ENCODE measurements around the gene ITGAV. TPM values are rescaled to one million over a fixed set of nuclear protein-coding genes. Genes with fewer than 3 reads are reported as not detected.

ITGAV gene
- 30.8 and 37.2 TPM in 2 replicates for total RNA-seq

DNA sequence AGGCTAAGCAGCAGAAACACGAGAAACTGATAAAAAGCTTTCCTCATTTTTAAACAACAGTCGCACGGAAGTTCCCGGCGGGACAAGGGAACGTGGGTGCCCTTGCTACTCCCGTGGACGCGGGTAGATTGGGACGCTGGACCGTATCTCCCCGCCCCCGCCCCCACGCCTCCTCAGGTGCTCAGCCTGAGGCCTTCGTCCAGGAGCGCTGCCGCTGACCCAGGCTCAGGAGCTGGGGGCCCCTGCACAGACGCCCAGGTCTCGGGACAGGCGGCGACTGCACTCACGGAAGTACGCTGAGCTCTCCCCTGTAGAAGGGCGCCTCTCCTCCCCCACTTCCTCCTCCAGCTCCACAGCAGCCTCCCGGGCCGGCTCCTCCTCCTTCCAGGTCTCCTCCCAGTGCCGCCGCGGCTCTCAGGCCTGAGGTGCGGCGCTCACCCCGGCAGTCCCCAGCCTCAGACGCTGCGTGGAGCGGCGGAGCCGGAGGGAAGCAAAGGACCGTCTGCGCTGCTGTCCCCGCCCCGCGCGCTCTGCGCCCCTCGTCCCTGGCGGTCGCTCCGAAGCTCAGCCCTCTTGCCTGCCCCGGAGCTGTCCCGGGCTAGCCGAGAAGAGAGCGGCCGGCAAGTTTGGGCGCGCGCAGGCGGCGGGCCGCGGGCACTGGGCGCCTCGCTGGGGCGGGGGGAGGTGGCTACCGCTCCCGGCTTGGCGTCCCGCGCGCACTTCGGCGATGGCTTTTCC lies at the start of gene ITGAV:
Gene ITGAV (plus strand): TSS at position 445 of the 738 bp plus-strand sequence. CDS start 283 bp downstream, at position 728.

Other genes with a start within 250 kb of the ITGAV start
- gene ZC3H15, start 103.8 kb upstream of the ITGAV start, total RNA-seq = 31.7 and 52.8 TPM in 2 replicates
- 6.2 and 7.7 TPM in 2 replicates for gene FAM171B, start 104.0 kb downstream of the ITGAV start, total RNA-seq